Measurements from ENCODE around the gene SEMA4D.

SEMA4D gene

GRCh38 chr9:89522261-89522958, 24.5 kb upstream of the SEMA4D start:
- Mint-ChIP-seq H3K4me1 (peaks cover 49% of the 10 kb centered on the region), H3K36me3 (ENCODE audit: low read depth) (no peaks in the 10 kb centered on the region), H3K9me3 (no peaks in the 10 kb centered on the region), H3K27ac (peak overlapping the region; percentile 3), H3K27me3 (ENCODE audit: low read depth, poor library complexity) (peaks cover 4% of the 10 kb centered on the region), H3K4me3 (no peak overlapping the region)
- no peak for TF ChIP-seq CTCF (IDR thresholded peaks at IDR 0.05)
- DNase-seq, result no peak

- Mint-ChIP-seq H3K27ac (no peak overlapping the region), H3K4me1 (peaks cover 34% of the 10 kb centered on the region), H3K4me3 (no peak overlapping the region), H3K9me3 (no peaks in the 10 kb centered on the region), H3K27me3 (ENCODE audit: low read depth, poor library complexity) (peaks cover 3% of the 10 kb centered on the region), H3K36me3 (ENCODE audit: low read depth) (no peaks in the 10 kb centered on the region)
- no peak for TF ChIP-seq CTCF (IDR thresholded peaks at IDR 0.05)
- no peak for DNase-seq
These were observed 21.5 kb upstream of the SEMA4D start for GRCh38 chr9:89519366-89519805.

GRCh38 chr9:89518466-89519365, 20.8 kb upstream of the SEMA4D start:
- no peaks in the 10 kb centered on the region for H3K9me3 Mint-ChIP-seq
- no peak overlapping the region for H3K27ac Mint-ChIP-seq
- H3K4me3 Mint-ChIP-seq, result no peak overlapping the region
- peaks cover 33% of the 10 kb centered on the region for H3K4me1 Mint-ChIP-seq
- no peak for DNase-seq
- no peak for TF ChIP-seq CTCF (IDR thresholded peaks at IDR 0.05)
- no peaks in the 10 kb centered on the region for H3K36me3 Mint-ChIP-seq (ENCODE audit: low read depth)
- peaks cover 3% of the 10 kb centered on the region for H3K27me3 Mint-ChIP-seq (ENCODE audit: low read depth, poor library complexity)

GRCh38 chr9:89515416-89515815, 17.5 kb upstream of the SEMA4D start:
- no peak for DNase-seq
- no peaks in the 10 kb centered on the region for H3K36me3 Mint-ChIP-seq (ENCODE audit: low read depth)
- no peak overlapping the region for H3K4me3 Mint-ChIP-seq
- peaks cover 2% of the 10 kb centered on the region for H3K9me3 Mint-ChIP-seq
- no peak for TF ChIP-seq CTCF (IDR thresholded peaks at IDR 0.05)
- H3K4me1 Mint-ChIP-seq, result peaks cover 25% of the 10 kb centered on the region
- no peak overlapping the region for H3K27ac Mint-ChIP-seq
- H3K27me3 Mint-ChIP-seq (ENCODE audit: low read depth, poor library complexity), result peaks cover 3% of the 10 kb centered on the region

- peaks cover 4% of the 10 kb centered on the region for H3K9me3 Mint-ChIP-seq
- H3K27ac Mint-ChIP-seq, result no peak overlapping the region
- no peak for DNase-seq
- TF ChIP-seq CTCF (IDR thresholded peaks at IDR 0.05), result no peak
- H3K27me3 Mint-ChIP-seq (ENCODE audit: low read depth, poor library complexity), result peaks cover 4% of the 10 kb centered on the region
- no peak overlapping the region for H3K4me3 Mint-ChIP-seq
- H3K36me3 Mint-ChIP-seq (ENCODE audit: low read depth), result no peaks in the 10 kb centered on the region
- H3K4me1 Mint-ChIP-seq, result peaks cover 21% of the 10 kb centered on the region
These were observed 17.0 kb upstream of the SEMA4D start for GRCh38 chr9:89514956-89515355.

Data from nephron progenitor cell (in vitro differentiated cells).